GM18511 (cell line): Measurements from ENCODE around the gene SLC24A3.
A peak's percentile ranks its signal among the peaks of the same experiment; 100 is the strongest.

Experiments used
- ATAC-seq: cut with Tn5 transposase; IDR thresholded peaks from one replicate; pipeline ENCODE4 v1.9.1; 2021; ENCODE audit warnings: mild to moderate bottlenecking, moderate library complexity; ENCODE audit not compliant: unreplicated experiment

Gene SLC24A3

DNA sequence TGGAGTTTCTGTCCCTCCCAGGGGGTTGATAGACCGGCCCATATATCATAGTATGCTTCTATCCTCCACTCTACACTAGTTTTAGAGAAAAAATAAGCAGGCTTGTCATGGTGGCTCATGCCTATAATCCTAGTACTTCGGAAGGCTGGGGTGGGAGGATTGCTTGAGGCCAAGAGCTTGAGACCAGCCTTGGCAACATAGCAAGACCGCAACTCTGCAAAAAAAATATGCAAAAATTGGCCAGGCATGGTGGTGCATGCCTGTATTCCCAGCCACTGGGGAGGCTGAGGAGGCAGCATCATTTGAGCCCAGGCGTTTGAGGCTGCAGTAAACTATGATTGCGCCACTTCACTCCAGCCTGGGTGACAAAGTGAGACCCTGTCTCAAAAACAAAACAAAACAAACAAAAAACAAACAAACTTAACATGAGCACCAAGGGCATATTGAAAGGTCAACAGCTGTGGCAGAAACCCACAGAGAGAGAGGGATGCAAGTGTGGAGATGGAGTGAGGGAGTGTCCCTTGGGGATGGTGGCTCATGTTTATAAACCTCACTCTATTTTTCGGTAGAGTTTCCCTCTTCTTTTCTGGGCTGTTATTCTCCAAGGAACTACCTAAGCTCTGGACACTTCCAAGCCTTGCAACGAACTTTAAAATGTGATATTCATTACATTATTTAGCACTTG is 24.1 kb downstream of the SLC24A3 start:
- ATAC-seq = no peak

DNA sequence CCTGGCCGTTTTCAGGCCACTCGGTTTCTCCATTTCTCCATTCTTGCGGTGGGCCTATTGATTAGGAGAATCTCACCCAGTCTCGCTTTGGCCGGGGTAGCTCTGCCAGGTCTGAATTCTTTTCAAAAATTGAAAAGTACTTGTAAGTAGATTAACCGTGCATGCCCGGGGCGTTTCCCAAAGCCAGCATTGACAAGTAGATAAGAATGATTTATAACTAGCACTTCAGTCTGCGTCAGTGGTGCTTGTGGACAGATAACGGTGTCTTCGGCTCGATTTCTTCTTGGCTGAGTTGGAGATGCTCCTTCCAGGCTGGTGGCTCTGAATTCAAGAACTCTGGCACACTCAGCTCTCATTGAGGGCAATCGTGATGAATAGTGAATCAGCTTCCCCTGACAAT is 29.0 kb downstream of the SLC24A3 start:
- ATAC-seq = no peak

DNA sequence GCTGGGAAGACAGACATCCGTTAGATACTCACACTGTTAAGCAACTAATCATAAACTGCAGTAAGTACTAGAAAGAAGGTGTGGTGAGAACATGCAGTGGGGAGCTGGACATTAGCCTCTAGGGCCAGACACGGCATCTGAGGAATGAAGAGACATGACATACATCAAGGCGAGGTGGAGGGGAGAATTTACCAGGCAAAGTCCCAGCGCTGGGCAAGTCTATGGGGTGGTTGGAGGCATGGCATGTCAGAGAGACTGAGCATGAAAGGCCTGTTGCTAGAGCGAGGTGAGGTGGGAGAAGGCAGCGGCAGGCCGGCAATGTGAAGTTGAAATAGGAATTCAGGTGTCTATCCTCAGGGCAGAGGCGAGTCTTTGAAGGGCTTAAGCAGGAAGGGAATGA is 31.8 kb downstream of the SLC24A3 start:
- ATAC-seq = no peak

DNA sequence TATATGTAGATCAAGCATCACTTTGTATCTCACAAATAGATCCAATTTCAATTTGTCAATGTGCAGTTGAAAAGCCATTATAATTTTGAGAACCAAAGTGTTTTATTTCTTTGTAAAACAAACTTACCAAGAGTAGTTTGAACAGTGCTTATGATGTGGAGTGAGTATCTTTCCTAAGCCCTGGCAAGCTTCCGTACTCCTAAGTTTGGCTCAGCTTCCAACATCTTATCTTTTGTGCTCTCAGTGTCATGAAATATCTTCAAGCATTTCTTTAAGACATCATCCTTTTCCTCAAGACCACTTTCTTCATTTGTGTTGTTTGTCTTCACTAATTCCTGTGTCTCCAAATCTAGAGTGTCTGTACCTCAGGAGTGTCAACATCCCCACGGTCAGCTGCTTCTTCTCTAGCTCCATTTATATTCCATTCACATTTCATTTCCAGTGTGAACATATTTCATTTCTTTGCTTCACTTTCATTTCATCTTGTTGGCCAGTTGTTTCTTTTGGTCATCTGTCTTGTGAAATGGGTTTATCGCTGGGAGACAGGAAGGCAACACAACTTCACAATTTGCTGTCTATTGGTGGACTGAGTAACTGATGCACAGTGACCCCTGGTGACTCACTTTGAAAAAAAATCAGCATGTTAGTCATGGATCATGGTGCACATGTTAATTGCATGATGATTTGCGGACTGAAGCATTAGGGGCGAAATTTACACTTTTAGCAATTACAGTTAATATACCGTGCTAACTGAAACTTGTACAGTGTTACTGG is 36.9 kb downstream of the SLC24A3 start:
- ATAC-seq = no peak

DNA sequence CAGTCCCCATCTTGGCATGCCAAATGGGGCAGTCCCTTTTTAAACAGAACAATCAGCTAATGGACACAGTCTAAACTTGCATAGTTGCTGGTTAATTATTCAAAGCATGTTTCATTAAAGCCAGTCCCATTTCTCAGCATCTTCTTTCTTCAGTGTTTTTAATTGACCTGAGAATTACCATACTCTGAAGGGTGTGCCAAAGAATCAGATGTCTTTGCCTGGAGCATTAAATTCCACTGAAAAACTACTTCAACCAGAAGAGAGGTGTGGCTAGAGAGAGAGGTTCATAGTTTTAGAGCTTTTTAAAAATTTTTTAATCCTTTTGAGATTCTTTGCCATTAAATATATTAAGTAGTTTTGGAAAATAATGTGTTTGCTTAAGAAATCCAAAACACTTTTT is 37.9 kb downstream of the SLC24A3 start:
- ATAC-seq = no peak

DNA sequence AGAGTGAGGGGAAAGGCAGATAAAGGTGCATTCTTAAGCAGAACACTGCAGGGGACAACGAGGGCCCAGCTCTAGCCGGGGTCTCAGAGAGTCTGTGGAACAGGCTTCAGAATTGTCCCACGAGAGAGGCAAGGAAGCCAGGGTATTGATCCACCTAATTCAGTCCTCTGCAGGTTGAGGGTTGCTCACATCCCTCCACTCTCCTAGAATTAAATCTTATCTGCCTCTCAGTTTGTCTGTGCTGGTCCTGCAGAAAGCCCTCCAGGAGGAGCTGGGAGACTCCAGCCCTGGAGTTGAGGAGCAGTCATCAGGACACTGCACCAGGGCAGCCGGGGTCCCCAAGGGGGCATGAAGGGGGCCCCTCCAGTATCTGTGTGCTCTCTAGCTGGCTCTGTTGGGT is 39.1 kb downstream of the SLC24A3 start:
- no peak for ATAC-seq

DNA sequence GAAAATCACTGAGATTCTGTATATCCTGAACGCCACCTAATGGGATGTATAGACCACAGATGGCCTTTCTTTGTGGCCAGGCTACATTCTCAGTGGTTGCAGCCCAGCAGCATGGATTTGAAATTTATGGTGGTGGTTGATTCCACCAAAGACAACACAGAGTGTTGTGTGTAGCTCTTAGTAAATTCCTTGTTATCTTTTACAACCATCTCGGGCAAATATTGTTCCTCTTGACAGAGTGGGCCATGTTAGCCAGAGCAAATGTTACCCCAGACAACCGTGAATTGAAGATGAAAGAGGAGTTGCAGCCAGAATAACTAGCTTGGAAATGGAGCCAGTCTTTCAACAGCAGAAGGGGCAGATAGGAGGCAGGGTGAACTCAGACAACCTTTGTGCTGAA is 39.5 kb downstream of the SLC24A3 start:
- ATAC-seq = no peak

DNA sequence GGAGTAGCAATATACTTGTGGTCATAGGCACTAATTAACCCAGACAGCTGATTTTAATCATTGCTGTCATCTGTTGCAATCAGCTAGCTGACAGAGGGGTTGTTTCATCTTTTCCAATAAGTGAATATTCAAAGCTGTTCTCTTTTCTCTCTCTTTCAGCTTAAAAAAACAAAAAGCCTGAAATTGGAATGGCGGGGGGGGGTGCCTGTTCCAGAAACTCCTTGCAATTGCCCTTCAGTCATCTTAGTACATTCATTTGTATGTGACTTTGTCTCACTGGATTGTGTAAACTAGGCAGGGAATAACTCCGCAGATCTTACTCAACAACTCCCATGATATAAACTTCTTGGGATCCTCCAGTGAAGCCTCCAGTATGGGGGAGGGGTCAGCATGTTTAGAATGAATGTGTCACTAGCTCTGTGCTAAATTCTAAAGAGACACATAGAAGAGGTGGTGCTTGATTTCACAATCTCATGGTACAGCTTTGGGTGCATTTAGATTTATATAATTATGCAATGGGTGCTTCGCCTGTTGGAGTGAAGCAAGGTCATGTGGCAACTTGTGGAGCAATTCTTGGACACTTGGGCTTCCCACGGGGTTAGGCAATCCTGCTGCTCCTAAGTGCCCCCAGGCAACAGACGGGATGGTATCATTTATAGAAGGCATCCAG is 40.1 kb downstream of the SLC24A3 start:
- no peak for ATAC-seq

DNA sequence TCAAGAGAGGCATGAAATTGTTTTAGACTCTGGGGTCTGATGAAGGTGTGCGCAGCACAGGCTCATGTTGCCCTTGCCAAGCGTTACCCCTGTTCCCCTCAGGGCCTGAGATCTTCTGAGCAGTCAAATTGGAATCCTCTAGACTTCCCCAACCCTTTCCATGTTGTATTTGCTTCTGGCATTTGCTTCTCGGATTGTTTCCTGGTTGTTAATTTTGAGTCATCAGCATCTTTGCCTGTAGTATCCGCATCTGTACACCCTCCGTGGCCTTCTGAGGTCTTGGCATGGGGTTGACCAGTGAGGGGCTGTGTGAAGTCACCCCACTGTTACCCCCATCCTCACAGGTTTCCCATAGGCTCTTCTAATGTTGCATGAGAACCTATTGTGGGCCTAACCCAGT is 40.9 kb downstream of the SLC24A3 start:
- ATAC-seq = no peak

DNA sequence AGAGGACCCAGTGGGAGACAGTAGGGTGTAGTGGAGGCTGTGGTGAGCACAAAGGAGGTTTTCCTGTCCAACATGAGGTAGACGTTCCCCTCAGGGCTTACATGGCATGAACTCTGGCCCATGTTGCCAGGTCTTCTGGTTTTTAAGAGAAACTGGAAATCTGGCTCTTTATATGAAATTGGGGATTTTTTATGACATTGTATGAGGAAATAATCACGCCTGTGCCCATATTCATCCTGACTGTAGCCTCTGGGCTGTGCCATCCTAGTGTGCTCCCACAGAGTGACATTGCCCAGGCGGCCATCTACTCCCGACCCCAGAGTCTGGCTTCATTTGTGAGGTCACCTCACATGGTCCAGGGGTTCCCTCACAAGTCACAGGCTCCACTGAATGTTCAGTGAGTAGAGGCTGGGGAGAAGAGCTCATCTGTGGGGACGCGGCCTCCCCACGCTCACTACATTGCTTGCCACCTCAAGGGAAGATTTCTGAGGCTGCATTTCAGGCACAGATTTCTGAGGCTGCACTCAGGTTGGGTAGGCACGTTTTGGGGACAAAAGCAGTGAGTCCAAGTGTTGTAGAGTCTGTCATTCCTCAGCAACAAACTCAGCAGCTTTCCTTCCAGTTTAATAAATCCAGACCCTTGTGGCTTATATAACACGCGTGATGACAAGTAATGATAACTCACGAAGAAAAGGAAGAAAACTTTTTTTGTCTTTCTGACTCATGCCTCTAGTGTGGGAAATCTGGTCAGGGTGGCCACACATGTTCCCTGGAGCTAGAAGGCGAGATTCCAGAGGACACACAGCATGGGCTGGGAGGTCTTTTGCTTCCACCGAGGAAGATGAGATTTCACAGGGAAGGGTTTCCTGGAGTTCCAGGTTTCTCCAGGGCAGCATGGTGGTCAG is 41.7 kb downstream of the SLC24A3 start:
- no peak for ATAC-seq

DNA sequence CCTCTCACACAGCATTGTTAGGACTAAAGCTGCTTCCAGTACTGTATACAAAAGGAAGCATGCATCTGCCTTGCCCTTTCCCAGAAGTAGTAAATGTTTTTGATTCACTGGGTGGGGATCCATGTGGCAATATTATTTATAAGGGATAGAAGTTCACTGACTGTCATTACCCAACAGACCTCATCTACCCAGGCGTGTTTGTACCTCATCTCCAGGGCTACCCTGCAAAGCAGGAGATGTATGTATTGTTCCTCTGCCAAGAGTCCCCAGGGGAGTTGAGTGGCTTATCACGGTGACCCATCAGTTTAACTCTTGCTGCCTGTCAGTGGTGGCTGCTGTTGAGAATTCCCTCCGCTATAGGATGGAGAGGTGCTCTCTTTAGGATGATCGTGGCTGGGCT is 42.5 kb downstream of the SLC24A3 start:
- ATAC-seq = no peak

DNA sequence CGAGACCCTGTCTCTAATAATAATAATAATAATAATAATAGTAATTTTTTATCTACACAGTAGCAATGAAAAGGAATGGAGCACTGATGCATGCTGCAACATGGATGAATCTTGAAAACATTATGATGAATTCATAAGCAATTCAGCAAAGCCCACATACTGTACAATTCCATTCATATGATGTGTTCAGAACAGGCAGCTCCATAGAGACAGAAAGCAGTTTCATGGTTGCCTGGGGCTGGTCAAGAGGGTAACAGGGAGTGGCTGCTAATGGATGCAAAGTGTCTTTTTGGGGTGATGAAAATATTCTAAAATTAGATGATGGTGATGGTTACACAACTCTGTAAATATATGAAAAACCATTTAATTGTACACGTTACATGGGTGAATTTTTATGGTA is 43.6 kb downstream of the SLC24A3 start:
- no peak for ATAC-seq

DNA sequence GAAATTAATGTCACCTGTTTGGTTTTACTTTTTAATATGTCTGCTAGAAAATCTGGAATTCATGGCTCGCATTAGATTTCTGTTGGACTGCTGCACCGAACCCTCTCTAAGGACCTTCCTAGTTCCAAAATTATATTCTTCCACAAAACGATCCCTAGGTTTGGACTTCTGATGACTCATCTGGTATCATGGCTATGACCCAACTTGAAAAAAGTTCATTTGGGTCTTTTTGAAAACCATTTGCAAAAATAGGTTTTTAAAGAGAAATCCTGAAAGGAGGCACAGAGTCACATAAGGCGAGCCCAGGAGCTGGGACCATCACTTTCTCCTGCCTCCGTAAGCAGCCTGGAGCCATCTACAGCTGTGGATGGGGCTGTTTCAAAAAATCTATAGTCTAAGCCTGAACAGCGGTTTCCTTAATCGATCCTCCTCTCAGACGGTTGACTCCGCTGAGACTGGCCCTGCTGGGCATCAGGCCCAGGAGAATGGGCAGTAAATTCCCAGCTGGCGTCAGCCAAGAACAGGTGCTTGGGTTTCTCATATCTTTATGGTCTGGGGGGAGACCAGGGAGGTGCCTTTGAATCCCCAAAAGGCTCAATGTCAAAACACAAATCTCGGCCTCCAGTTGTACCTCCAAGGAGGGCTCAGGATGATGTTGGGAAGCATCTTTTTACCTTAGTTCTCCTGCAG is 44.6 kb downstream of the SLC24A3 start:
- ATAC-seq = no peak

DNA sequence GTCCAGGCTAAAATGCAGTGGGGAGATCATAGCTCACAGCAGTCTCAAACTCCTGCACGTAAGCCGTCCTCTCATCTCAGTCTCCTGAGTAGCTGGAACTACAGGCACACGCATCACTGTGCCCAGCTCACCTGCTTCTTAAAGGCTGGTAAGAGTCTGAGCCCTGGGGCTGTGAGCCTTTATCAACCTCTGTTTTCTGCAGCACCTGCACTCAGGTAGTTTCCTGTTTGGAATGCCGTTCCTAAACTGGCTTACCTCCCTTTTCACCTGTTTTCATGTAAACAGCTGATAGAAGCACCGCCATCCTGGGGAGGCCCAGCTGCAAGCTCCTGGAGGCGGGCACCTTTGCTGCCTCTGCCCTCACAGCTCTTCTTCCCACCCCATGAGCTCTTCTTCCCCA is 45.4 kb downstream of the SLC24A3 start:
- no peak for ATAC-seq

DNA sequence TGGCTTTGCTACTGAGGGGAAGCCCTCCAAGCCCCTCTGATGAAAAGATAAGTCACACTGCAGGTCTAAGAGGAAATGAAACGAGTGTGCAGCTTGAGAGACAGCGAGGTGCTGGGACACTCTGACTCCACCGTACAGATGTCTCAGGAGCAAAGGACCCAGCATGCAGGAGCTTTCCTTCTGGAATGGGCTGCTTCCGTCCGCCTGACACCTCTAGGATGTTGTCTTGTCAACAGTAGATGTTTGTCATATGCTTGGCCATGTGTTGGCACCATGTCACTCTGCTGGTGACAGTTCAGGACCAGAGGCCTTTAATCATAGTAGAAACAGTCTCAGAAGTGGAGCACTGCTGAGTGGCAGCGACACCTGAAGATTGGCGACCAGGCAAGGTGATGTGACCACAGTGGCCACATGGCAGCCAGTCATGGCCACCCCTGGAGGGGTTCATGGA is 46.7 kb downstream of the SLC24A3 start:
- no peak for ATAC-seq

DNA sequence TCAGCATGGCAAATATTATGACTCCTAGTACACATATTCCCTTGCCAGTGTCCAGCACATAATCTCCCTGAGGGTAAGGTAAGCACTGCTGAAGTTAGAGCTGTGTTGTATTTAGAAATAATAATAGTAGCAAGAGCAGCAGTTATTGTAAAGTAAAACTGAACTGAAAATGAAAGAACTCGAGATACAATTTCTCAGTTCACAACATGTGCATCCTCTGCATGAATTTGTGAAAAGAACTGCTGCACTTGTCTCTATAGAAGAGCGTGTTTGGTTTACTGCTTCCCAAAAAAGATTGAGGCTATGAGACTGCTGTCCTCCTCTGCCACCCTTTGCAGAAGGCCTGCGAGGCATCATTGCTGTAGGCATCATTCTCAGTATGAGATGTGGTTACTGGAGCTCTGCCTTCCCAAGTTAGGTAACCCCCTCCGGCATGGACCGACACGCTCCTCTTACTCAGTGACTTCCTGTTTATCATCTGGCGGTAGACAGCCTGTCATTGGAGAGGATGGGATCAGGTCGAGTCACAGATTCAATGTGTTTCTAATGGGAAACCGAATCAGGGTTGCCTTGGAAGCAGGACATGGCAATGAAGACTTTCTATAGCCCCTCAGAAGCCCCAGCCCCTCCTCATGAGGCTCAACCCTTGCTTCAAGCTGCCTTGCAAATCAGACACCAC is 48.1 kb downstream of the SLC24A3 start:
- ATAC-seq = peak; percentile 75

DNA sequence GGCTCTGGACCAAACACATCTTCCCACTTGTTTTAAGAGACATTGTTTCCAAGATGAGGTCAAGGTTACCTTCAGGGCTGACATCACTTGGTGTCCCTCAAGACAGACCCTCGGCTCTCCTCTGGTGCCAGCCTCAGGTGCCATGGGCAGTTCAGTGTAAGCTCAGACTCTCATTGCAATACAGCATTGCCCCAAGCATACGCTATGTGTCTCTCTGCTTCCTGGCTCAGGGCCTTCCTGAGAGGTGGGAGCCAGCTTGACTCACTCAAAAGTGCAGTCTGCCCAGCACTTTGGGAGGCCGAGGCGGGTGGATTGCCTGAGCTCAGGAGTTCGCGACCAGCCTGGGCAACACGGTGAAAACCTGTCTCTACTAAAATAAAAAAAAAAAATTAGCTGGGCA is 51.7 kb downstream of the SLC24A3 start:
- no peak for ATAC-seq

DNA sequence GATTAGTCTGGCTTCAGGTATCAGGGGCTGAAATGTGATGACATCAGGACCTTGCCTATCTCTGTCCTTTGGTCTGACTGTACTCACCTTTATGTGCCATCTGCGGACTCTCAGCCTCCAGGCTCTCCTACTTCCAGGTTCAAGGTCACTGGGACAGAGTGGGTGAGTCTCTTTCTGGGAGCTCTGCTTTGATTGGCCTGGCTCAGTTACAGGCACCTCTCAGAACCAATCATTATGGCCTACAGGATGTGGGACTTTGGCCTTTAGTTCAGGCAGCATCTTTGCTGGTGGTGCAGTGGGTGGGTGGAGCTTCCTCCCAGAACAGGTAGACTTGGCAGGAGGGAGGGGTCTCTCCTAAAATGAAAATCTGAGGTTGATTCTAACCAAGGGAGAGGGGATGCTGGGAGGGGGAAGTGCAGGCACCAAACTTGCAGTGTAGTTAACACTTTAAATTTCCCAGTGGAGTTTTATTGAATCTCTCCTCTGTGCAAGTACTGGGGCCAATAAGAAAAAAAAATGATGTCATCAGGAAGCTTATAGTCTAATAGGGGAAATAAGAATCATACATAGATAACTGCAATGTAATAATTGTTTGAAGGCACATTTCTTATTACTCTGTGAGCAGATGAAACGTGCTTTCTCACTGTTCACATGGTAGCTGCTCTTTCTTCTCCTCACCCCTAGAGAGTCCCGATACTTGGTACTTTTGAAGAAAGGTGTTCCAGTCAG is 53.4 kb downstream of the SLC24A3 start:
- ATAC-seq = no peak

DNA sequence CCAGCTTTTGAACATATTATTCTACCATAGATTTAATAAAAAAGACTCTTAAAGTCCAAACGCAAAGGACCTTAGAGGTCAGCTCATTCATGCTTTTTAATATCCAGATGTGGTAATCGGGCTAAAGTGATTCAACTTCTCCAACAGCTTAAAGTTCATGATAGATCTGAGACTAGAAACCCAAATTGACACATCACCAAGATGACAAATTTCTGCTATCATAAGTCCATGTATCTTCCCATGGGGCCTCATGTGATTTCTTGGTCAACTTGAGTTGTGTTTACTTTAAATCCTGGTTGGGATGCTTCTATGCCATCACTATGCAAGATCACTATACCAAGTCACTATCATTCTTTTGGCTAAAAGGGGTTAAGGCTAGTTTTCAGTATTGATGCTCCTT is 56.0 kb downstream of the SLC24A3 start:
- no peak for ATAC-seq
